ENCODE measurements around the gene PCBP3.
A peak's percentile ranks its signal among the peaks of the same experiment; 100 is the strongest.
"Not testable (repeated sequence)": the region's sequence is repeated elsewhere in the genome, so short reads cannot be mapped to it uniquely, and the experiment has no call there.

Gene PCBP3

GRCh38 chr21:45643021-45643980 is at the start of gene PCBP3:
TSS of gene PCBP3 (plus strand) at chr21:45643725. CDS start at chr21:45850086, 206,361 bp downstream.
- peak; percentile 92 to 93 for DNase-seq

- no peak for DNase-seq
Measured at GRCh38 chr21:45594721-45595489, 48.6 kb upstream of the PCBP3 start.

DNA sequence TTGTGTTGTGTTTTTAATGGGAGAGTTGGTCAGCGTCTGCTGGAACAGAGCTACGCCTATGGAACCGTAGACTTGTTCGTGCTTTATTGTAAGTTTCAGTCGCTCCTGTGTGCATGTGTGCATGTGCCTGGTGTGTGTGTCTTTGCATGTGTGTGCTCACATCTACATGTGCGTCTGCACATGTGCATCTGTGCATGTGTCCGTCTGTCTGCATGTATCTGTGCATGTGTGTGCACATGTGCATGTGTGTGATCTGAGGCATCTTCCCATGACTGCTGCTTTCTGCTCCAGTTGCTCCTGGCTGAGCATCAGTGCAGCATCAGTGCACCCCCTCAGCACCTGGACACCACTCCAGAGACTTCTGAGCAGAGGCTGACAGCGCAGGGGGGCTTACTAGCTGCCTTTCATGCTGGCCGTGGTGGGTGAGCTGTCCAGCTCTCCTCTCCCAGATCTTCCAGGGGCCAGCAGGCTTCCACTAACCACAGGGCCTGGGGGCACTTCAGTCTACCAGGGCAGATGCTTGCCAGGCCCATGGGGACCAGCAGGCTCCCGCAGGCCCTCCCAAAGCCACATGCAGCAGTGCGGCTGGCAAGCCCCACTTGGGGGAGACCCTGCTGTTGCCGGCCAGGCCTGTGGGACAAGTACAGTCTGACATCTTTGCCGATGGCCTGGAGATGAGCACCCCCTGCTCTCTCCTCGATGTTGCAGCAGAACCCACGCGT is 47.8 kb upstream of the PCBP3 start:
- DNase-seq = no peak

DNA sequence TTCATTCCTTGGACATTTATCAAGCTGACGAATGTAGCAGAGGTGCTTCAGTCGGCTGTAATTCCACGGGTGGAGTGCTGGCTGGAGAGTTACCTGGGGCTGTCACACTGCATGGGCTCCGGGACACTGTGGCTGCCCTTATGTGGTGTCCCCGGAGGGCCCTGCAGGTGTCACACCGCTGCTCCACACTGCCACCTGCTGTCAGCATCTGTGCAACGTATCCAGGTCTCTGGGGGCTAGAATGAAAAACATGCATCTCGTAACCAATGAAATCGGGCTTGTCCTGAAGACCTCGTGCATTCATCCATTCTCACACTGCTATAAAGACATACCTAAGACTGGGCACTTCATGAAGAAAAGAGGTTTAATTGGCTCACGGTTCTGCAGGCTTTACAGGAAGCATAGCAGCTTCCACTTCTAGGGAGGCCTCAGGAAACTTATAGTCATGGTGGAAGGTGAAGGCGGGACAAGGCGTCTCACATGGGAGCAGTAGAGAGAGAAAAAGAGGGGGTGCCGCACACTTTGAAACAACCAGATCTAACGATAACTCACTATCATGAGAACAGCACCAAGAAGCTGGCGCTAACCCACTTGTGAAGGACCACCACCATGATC is 46.7 kb upstream of the PCBP3 start:
- peak; percentile 78 to 85 for DNase-seq

- no peak for DNase-seq
Measured at GRCh38 chr21:45598109-45598508, 45.4 kb upstream of the PCBP3 start.

GRCh38 chr21:45598666-45599065 is 44.9 kb upstream of the PCBP3 start:
- DNase-seq = no peak

GRCh38 chr21:45599146-45599581 is 44.4 kb upstream of the PCBP3 start:
- DNase-seq = no peak

- DNase-seq = no peak
Measured at GRCh38 chr21:45600248-45600647, 43.3 kb upstream of the PCBP3 start.

DNA sequence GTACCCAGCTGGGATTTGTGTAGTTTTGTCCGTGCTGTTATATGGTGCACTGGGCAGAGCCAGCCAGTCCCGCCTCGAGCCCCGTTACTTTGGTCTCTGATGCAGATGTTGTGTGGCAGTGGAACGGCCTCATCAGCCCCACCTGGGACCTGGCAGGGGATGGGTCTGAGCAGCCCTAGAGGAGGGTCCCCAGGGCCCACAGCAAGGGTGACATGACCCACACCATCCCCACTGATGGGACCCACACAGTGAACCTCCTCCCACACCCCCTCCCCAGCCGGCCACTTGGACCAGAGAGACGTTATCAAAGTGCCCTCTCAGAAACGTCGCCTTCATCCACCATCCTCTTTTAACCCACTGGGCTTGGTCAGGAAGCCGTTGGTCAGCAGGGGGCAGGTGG is 42.0 kb upstream of the PCBP3 start:
- DNase-seq = no peak

- DNase-seq = no peak
Measured at GRCh38 chr21:45602106-45602505, 41.4 kb upstream of the PCBP3 start.

GRCh38 chr21:45603481-45603880 is 40.0 kb upstream of the PCBP3 start:
- no peak for DNase-seq

GRCh38 chr21:45604681-45605080 is 38.8 kb upstream of the PCBP3 start:
- DNase-seq = not testable (repeated sequence)

GRCh38 chr21:45607021-45607908 is 36.3 kb upstream of the PCBP3 start:
- DNase-seq = peak; percentile 26 to 49

DNA sequence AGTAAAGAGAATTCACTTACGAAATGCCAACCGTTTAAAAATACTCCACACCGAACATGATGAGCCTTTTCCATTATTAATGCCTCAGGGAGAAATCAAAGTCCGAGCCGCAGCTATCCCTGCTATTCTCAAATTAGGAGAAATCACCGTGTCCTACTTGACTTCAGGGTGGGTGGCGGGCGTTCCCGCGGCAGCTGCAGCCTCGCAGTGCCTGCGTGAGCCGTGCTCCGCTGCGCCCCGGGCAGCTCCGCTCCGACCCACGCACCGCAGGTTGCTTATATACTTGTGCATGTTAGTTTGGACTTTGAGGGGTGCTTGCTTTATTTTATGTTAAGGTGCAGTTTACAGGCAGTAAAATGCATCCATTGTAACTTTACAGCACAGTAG is 35.6 kb upstream of the PCBP3 start:
- no peak for DNase-seq

- peak in 1 of 2 donors; percentile 48 for DNase-seq
Measured at GRCh38 chr21:45608747-45609470, 34.6 kb upstream of the PCBP3 start.

DNA sequence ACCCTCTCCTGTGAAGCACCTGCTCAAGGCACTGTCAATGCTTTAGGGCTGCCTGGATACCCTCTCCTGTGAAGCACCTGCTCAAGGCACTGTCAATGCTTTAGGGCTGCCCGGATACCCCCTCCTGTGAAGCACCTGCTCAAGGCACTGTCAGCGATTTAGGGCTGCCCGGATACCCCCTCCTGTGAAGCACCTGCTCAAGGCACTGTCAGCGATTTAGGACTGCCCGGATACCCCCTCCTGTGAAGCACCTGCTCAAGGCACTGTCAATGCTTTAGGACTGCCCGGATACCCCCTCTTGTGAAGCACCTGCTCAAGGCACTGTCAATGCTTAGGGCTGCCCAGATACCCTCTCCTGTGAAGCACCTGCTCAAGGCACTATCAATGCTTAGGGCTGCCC is 33.9 kb upstream of the PCBP3 start:
- DNase-seq = not testable (repeated sequence)

DNA sequence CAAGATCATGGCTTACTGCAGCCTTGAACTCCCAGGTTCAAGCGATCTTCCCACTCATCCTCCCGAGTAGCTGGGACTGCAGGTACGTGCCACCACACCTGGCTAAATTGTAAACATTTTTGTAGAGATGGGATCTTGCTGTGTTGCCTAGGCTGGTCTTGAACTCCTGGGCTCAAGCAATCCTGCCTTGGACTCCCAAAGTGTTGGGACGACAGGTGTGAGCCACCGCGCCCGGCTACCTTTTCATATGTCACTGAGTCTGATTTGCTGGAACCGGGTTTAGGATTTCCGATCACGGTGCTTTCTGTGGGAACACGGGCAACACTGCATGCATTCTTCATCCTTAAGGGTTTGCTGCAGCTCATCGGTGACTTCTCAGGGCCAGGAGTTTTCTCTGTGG is 32.2 kb upstream of the PCBP3 start:
- DNase-seq = no peak

GRCh38 chr21:45611939-45612664 is 31.4 kb upstream of the PCBP3 start:
- DNase-seq = no peak

DNA sequence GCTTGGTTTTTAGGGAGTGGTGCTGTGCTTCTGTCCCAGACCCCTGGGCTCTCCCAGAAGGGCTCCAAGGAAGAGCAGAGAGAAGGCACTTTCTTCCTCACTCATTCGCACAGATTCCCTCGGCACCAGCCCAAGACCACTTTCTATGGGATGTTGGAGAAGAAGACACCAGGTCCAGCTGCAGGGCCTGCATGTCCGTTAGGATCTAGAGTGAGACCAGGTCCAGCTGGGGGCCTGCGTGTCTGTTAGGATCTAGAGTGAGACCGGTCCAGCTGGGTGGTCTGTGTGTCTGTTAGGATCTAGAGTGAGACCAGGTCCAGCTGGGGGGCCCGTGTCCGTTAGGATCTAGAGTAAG is 30.9 kb upstream of the PCBP3 start:
- not testable (repeated sequence) for DNase-seq

GRCh38 chr21:45613396-45613795 is 30.1 kb upstream of the PCBP3 start:
- DNase-seq = no peak

Measured in CD4-positive, alpha-beta T cell treated with Interferon alpha-2 for 1 hour (primary cell).